KMS-11 (cell line): ENCODE results near the gene RERE.
A peak's percentile ranks its signal among the peaks of the same experiment; 100 is the strongest.
"Not testable (repeated sequence)": the region's sequence is repeated elsewhere in the genome, so short reads cannot be mapped to it uniquely, and the experiment has no call there.

Source experiments
- H2AFZ ChIP-seq: fragments of 200-600 bp; sonication (generic); 2 replicates; pipeline ENCODE4 v1.6.1; 2016; ENCODE audit warnings: antibody characterized with exemption, mixed run types, low read depth
- H3K27ac ChIP-seq: fragments of 200-600 bp; sonication (generic); 2 replicates; pipeline ENCODE4 v1.6.1; 2016; ENCODE audit warnings: mild to moderate bottlenecking, mixed run types
- H3K27me3 ChIP-seq: fragments of 200-600 bp; sonication (generic); 2 replicates; pipeline ENCODE4 v1.6.1; 2017; ENCODE audit warnings: mild to moderate bottlenecking, low read depth, mixed run types, moderate library complexity; ENCODE audit not compliant: insufficient read depth
- H3K36me3 ChIP-seq: fragments of 200-600 bp; sonication (generic); 2 replicates; pipeline ENCODE4 v1.6.1; 2017; ENCODE audit warnings: mild to moderate bottlenecking, mixed run types; ENCODE audit not compliant: insufficient read depth
- H3K4me1 ChIP-seq: fragments of 200-600 bp; sonication (generic); 2 replicates; pipeline ENCODE4 v1.6.1; 2016; ENCODE audit warnings: mild to moderate bottlenecking, low read depth, mixed run types; ENCODE audit not compliant: poor library complexity, severe bottlenecking
- H3K4me2 ChIP-seq: fragments of 200-600 bp; sonication (generic); 2 replicates; pipeline ENCODE4 v1.7.0; 2016; ENCODE audit warnings: mild to moderate bottlenecking, mixed run types
- H3K4me3 ChIP-seq: fragments of 200-600 bp; sonication (generic); IDR thresholded peaks from 2 replicates; pipeline ENCODE4 v1.6.1; 2017; ENCODE audit warnings: low read depth, low read length, mixed read lengths; ENCODE audit not compliant: insufficient read depth
- H3K79me2 ChIP-seq: fragments of 200-600 bp; sonication (generic); 2 replicates; pipeline ENCODE4 v1.6.1; 2016; ENCODE audit warnings: low read depth, mixed run types; ENCODE audit not compliant: insufficient read depth
- H3K9ac ChIP-seq: fragments of 200-600 bp; sonication (generic); 2 replicates; pipeline ENCODE4 v1.6.1; 2016; ENCODE audit warnings: mild to moderate bottlenecking, mixed run types
- H4K20me1 ChIP-seq: fragments of 200-600 bp; sonication (generic); 2 replicates; pipeline ENCODE4 v1.6.1; 2016; ENCODE audit warnings: mild to moderate bottlenecking, mixed run types; ENCODE audit not compliant: insufficient read depth
- TF ChIP-seq, protein P1 (sequence below): fragments of 200-600 bp; sonication (generic); conservative IDR thresholded peaks from 2 replicates; pipeline ENCODE4 v1.6.1; 2017; ENCODE audit warnings: low read depth, mild to moderate bottlenecking, antibody characterized with exemption, low read length, moderate library complexity, mixed read lengths

Gene RERE

GRCh38 chr1:8822373-8823294 lies 5.2 kb upstream of the RERE start:
- Histone ChIP-seq H3K4me3 (no peak overlapping the region), H3K27ac (no peak overlapping the region), H3K4me1 (peaks cover 16% of the 10 kb centered on the region), H4K20me1 (no peaks in the 10 kb centered on the region), H3K36me3 (no peaks in the 10 kb centered on the region), H3K79me2 (no peaks in the 10 kb centered on the region), H3K27me3 (peaks cover 3% of the 10 kb centered on the region; the same call in 1 of the 2 replicates), H2AFZ (no peak overlapping the region), H3K4me2 (no peak overlapping the region), H3K9ac (no peak overlapping the region)
- TF ChIP-seq, protein P1, sequence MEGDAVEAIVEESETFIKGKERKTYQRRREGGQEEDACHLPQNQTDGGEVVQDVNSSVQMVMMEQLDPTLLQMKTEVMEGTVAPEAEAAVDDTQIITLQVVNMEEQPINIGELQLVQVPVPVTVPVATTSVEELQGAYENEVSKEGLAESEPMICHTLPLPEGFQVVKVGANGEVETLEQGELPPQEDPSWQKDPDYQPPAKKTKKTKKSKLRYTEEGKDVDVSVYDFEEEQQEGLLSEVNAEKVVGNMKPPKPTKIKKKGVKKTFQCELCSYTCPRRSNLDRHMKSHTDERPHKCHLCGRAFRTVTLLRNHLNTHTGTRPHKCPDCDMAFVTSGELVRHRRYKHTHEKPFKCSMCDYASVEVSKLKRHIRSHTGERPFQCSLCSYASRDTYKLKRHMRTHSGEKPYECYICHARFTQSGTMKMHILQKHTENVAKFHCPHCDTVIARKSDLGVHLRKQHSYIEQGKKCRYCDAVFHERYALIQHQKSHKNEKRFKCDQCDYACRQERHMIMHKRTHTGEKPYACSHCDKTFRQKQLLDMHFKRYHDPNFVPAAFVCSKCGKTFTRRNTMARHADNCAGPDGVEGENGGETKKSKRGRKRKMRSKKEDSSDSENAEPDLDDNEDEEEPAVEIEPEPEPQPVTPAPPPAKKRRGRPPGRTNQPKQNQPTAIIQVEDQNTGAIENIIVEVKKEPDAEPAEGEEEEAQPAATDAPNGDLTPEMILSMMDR = no peak

DNA sequence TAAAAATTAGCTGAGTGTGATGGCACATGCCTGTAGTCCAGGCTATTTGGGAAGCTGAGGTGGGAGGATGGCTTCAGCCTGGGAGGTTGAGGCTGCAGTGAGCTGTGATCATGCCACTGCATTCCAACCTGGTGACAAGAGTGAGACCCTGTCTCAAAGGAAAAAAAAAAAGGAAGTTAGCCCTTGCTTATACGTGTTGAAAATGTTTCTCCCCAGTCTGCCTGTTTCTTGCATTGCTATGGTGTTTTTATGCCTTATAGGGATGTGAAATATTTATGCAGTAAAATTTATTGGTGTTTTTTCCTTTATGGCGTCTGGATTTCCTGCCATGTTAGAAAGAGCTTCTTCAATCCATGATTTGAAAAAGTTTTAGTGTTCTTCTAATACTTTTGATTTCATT lies 3.6 kb upstream of the RERE start:
- H3K79me2 ChIP-seq = no peaks in the 10 kb centered on the region

DNA sequence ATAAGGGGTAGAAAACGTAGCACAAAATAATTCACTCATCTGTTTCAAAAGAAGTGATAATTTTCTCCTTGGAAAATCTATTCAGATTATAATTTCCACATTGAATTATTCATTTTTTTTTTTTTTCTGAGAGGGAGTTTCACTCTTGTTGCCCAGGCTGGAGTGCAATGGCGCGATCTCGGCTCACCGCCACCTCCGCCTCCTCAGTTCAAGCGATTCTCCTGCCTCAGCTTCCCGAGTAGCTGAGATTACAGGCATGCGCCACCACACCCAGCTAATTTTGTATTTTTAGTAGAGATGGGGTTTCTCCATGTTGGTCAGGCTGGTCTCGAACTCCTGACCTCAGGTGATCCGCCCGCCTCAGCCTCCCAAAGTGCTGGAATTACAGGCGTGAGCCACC lies 1.3 kb upstream of the RERE start:
- H3K36me3 ChIP-seq, H3K79me2 ChIP-seq, H4K20me1 ChIP-seq, H3K27me3 ChIP-seq, H3K27ac ChIP-seq, H3K4me3 ChIP-seq, H2AFZ ChIP-seq, H3K9ac ChIP-seq: not testable (repeated sequence)
- Histone ChIP-seq H3K4me1 (peaks cover 32% of the 10 kb centered on the region), H3K4me2 (peak overlapping the region; percentile 82; the same call in 1 of the 2 replicates)

More for the DNA sequence above, 3.6 kb upstream of the RERE start:
- Histone ChIP-seq H3K27me3 (no peaks in the 10 kb centered on the region), H3K27ac (no peak overlapping the region), H2AFZ (no peak overlapping the region), H3K4me2 (no peak overlapping the region), H3K9ac (no peak overlapping the region), H3K4me1 (peaks cover 22% of the 10 kb centered on the region), H3K36me3 (no peaks in the 10 kb centered on the region), H3K4me3 (no peak overlapping the region), H4K20me1 (no peaks in the 10 kb centered on the region)
- TF ChIP-seq, protein P1 = no peak

DNA sequence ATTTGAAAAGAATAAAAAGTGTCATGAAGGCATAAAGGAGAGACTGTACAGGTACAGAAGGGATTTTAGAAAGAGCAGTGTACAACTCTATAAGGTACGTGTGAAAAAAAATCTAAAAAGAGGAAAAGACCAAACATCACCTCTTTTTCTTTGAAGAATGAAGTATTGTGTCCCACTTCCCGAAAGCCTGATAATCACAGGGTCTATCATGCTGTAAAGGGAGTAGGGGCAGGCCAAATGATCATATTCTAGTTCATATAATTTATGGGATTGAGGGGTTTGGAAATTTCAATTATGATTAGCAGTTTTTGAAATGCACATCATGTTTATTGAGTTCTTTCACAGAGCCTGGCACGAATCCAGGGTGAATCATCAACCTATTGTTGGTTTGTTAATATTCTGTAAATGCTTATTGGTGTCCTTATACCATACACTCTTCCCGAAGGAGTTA lies 910 bp upstream of the RERE start:
- H3K9ac ChIP-seq = peak overlapping the region; percentile 47; the same call in 1 of the 2 replicates
- H3K4me2 ChIP-seq = peak overlapping the region; percentile 82
- H3K27ac ChIP-seq = peak overlapping the region; percentile 48; the same call in 1 of the 2 replicates
- peak overlapping the region; percentile 62 for H3K4me3 ChIP-seq
- H4K20me1 ChIP-seq = no peaks in the 10 kb centered on the region; the same call in 1 of the 2 replicates
- no peaks in the 10 kb centered on the region for H3K36me3 ChIP-seq
- peaks cover 5% of the 10 kb centered on the region; the same call in 1 of the 2 replicates for H3K27me3 ChIP-seq
- H2AFZ ChIP-seq = peak overlapping the region; percentile 94
- TF ChIP-seq, protein P1 = no peak
- no peaks in the 10 kb centered on the region for H3K79me2 ChIP-seq
- peaks cover 32% of the 10 kb centered on the region for H3K4me1 ChIP-seq
